ENCODE data around the gene MAD1L1. TPM values are rescaled to one million over a fixed set of nuclear protein-coding genes. Genes with fewer than 3 reads are reported as not detected.
"Not testable (repeated sequence)": the region's sequence is repeated elsewhere in the genome, so short reads cannot be mapped to it uniquely, and the experiment has no call there.

Gene MAD1L1
- total RNA-seq, 1 experiment from 2014 or later, result 184 TPM

- no peak for DNase-seq (ENCODE audit: low read depth)
Measured at GRCh38 chr7:1846331-1847065, 386.2 kb downstream of the MAD1L1 start.

- no peak for DNase-seq (ENCODE audit: low read depth)
Measured at GRCh38 chr7:1845536-1846311, 387.0 kb downstream of the MAD1L1 start.

GRCh38 chr7:1844951-1845390 is 387.8 kb downstream of the MAD1L1 start:
- no peak for DNase-seq (ENCODE audit: low read depth)

- DNase-seq (ENCODE audit: low read depth), result no peak
Measured at GRCh38 chr7:1844336-1844950, 388.3 kb downstream of the MAD1L1 start.

- no peak for DNase-seq (ENCODE audit: low read depth)
Measured at GRCh38 chr7:1843921-1844335, 388.8 kb downstream of the MAD1L1 start.

- no peak for DNase-seq (ENCODE audit: low read depth)
Measured at GRCh38 chr7:1843271-1843861, 389.4 kb downstream of the MAD1L1 start.

- no peak for DNase-seq (ENCODE audit: low read depth)
Measured at GRCh38 chr7:1842321-1843221, 390.2 kb downstream of the MAD1L1 start.

GRCh38 chr7:1841286-1842021 is 391.3 kb downstream of the MAD1L1 start:
- not testable (repeated sequence) for DNase-seq (ENCODE audit: low read depth)

- DNase-seq (ENCODE audit: low read depth), result not testable (repeated sequence)
Measured at GRCh38 chr7:1840744-1841143, 392.0 kb downstream of the MAD1L1 start.

- no peak for DNase-seq (ENCODE audit: low read depth)
Measured at GRCh38 chr7:1839701-1840100, 393.0 kb downstream of the MAD1L1 start.

GRCh38 chr7:1838911-1839531 is 393.7 kb downstream of the MAD1L1 start:
- not testable (repeated sequence) for DNase-seq (ENCODE audit: low read depth)

- not testable (repeated sequence) for DNase-seq (ENCODE audit: low read depth)
Measured at GRCh38 chr7:1838544-1838872, 394.2 kb downstream of the MAD1L1 start.

GRCh38 chr7:1837696-1838543 is 394.8 kb downstream of the MAD1L1 start:
- DNase-seq (ENCODE audit: low read depth), result not testable (repeated sequence)

GRCh38 chr7:1831933-1832535 is 400.7 kb downstream of the MAD1L1 start:
- DNase-seq (ENCODE audit: low read depth), result not testable (repeated sequence)

- not testable (repeated sequence) for DNase-seq (ENCODE audit: low read depth)
Measured at GRCh38 chr7:1831471-1831870, 401.3 kb downstream of the MAD1L1 start.

GRCh38 chr7:1829668-1830067 is 403.1 kb downstream of the MAD1L1 start:
- DNase-seq (ENCODE audit: low read depth), result not testable (repeated sequence)

- DNase-seq (ENCODE audit: low read depth), result no peak
Measured at GRCh38 chr7:1829111-1829510, 403.6 kb downstream of the MAD1L1 start.

- DNase-seq (ENCODE audit: low read depth), result not testable (repeated sequence)
Measured at GRCh38 chr7:1828170-1828569, 404.6 kb downstream of the MAD1L1 start.

All from HT1080 (cell line).